Measurements from ENCODE around the gene WAPL.

Gene WAPL

DNA sequence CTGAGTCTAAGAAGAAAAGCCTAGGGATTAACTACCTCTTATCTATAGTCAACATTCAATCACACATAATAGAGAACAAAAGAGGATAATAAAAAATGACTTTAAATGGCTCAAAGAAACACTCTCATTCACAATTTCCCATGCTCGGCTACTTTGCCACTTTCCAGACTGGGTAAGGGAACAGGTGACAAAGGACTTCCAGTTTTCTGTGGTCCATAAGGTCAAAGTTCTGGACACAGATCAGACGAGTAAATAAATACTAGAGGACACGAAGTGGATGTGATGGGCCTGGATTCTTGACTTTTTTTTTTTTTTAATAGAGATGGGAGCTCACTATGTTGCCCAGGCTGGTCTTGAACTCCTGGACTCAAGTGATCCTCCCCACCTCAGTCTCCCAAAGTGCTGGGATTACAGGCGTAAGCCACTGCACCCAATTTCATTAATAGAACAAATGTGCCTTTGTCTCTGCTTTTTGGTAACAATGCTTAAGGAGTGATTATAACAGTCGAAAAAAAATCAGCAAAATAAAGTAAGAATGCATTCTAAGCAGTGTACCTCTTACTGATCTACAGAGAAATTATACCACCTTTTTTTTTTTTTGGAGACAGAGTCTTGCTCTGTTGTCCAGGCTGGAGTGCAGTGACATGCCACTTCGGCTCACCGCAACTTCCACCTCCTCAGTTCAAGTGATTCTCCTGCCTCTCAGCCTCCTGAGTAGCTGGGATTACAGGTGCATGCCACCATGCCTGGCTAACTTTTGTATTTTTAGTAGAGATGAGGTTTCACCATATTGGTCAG, 70.6 kb downstream of the WAPL start:
- Histone ChIP-seq H4K20me1 (ENCODE audit: insufficient read depth, low read length, poor library complexity, severe bottlenecking) (no peaks in the 10 kb centered on the region), H3K9me3 (ENCODE audit: insufficient read depth, low read depth, low read length) (no peaks in the 10 kb centered on the region), H3F3A (ENCODE audit: low read depth) (no peaks in the 10 kb centered on the region), H3K4me3 (ENCODE audit: low read length, poor library complexity, severe bottlenecking) (no peak overlapping the region), H3K36me3 (ENCODE audit: insufficient read depth, low read length) (peaks cover 85% of the 10 kb centered on the region; the same call in 1 of the 2 replicates), H3K79me2 (ENCODE audit: insufficient read depth, low read length) (no peaks in the 10 kb centered on the region), H3K4me2 (ENCODE audit: low read depth, low read length, poor library complexity, severe bottlenecking) (no peak overlapping the region), H3K27me3 (ENCODE audit: insufficient read depth, low read length, poor library complexity, severe bottlenecking) (no peaks in the 10 kb centered on the region), H3K9me2 (replicated peaks; ENCODE audit: low read depth, low read length) (no peaks in the 10 kb centered on the region), H3K4me1 (ENCODE audit: insufficient read depth, low read length, poor library complexity, severe bottlenecking) (no peaks in the 10 kb centered on the region), H3K9ac (ENCODE audit: low read depth, low read length, poor library complexity, severe bottlenecking) (no peak overlapping the region), H2AFZ (ENCODE audit: low read length) (no peak overlapping the region)
- TF ChIP-seq, protein P1, sequence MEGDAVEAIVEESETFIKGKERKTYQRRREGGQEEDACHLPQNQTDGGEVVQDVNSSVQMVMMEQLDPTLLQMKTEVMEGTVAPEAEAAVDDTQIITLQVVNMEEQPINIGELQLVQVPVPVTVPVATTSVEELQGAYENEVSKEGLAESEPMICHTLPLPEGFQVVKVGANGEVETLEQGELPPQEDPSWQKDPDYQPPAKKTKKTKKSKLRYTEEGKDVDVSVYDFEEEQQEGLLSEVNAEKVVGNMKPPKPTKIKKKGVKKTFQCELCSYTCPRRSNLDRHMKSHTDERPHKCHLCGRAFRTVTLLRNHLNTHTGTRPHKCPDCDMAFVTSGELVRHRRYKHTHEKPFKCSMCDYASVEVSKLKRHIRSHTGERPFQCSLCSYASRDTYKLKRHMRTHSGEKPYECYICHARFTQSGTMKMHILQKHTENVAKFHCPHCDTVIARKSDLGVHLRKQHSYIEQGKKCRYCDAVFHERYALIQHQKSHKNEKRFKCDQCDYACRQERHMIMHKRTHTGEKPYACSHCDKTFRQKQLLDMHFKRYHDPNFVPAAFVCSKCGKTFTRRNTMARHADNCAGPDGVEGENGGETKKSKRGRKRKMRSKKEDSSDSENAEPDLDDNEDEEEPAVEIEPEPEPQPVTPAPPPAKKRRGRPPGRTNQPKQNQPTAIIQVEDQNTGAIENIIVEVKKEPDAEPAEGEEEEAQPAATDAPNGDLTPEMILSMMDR (conservative IDR thresholded peaks at IDR 0.05; ENCODE audit: low read length): no peak
- TF ChIP-seq EZH2phosphoT487 (IDR thresholded peaks at IDR 0.05; ENCODE audit: borderline replicate concordance): no peak

DNA sequence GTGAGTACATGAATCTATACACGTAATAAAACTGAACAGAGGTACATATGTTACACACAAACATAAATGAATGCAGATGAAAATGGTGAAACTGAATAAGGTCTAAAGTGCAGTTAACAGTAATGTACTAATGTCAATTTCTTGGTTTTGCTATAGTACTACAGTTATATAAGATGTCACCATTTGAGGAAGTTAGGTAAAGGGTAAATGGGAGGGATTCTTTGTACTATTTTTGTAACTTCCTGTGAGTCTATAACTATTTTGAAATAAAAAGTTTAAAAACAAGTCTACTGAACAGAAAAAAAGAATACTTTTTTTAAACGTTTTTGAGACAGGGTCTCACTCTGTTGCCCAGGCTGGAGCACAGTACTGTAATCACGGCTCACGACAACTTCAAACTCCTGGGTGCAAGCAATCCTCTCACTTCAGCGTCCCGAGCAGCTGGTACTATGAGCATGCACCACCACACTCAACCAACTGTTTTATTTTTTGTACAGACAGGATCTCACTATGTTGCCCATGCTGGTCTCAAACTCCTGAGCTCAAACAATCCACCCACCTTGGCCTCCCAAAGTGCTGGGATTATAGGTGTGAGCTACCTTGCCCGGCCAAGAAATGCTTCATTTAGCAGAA, 71.5 kb downstream of the WAPL start:
- H4K20me1 ChIP-seq (ENCODE audit: insufficient read depth, low read length, poor library complexity, severe bottlenecking): no peaks in the 10 kb centered on the region
- H3K4me3 ChIP-seq (ENCODE audit: low read length, poor library complexity, severe bottlenecking): no peak overlapping the region
- H3K79me2 ChIP-seq (ENCODE audit: insufficient read depth, low read length): no peaks in the 10 kb centered on the region
- no peaks in the 10 kb centered on the region for H3F3A ChIP-seq (ENCODE audit: low read depth)
- H3K4me1 ChIP-seq (ENCODE audit: insufficient read depth, low read length, poor library complexity, severe bottlenecking): no peaks in the 10 kb centered on the region
- no peak for TF ChIP-seq EZH2phosphoT487 (IDR thresholded peaks at IDR 0.05; ENCODE audit: borderline replicate concordance)
- TF ChIP-seq, protein P1 (conservative IDR thresholded peaks at IDR 0.05; ENCODE audit: low read length): no peak
- no peaks in the 10 kb centered on the region for H3K9me3 ChIP-seq (ENCODE audit: insufficient read depth, low read depth, low read length)
- no peak overlapping the region for H3K9ac ChIP-seq (ENCODE audit: low read depth, low read length, poor library complexity, severe bottlenecking)
- H3K27me3 ChIP-seq (ENCODE audit: insufficient read depth, low read length, poor library complexity, severe bottlenecking): no peaks in the 10 kb centered on the region
- no peak overlapping the region for H3K4me2 ChIP-seq (ENCODE audit: low read depth, low read length, poor library complexity, severe bottlenecking)
- H2AFZ ChIP-seq (ENCODE audit: low read length): no peak overlapping the region
- no peaks in the 10 kb centered on the region for H3K9me2 ChIP-seq (replicated peaks; ENCODE audit: low read depth, low read length)
- H3K36me3 ChIP-seq (ENCODE audit: insufficient read depth, low read length): peaks cover 90% of the 10 kb centered on the region; the same call in 1 of the 2 replicates

DNA sequence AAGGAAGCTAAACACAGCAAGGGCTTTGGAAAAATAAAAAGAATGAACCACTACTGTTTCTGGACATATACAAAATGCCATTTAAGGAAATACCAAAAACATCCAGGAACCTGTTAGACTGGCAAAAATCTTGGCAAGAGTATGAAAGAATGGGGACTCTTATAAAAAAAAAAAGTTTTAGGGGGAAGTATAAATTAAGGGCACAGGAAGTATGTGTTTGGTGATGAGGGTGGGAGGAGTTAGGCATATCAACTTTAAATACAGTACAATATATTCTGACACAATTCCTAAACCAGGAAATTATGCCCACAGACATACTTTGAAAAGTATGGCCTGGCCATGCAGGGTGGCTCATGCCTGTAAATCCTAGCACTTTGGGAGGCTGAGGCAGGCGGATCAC, 74.2 kb downstream of the WAPL start:
- H3K9ac ChIP-seq (ENCODE audit: low read depth, low read length, poor library complexity, severe bottlenecking): no peak overlapping the region
- no peaks in the 10 kb centered on the region for H4K20me1 ChIP-seq (ENCODE audit: insufficient read depth, low read length, poor library complexity, severe bottlenecking)
- no peak overlapping the region for H3K4me3 ChIP-seq (ENCODE audit: low read length, poor library complexity, severe bottlenecking)
- no peaks in the 10 kb centered on the region for H3K9me3 ChIP-seq (ENCODE audit: insufficient read depth, low read depth, low read length)
- H3K36me3 ChIP-seq (ENCODE audit: insufficient read depth, low read length): peaks cover 97% of the 10 kb centered on the region; the same call in 1 of the 2 replicates
- H3K4me2 ChIP-seq (ENCODE audit: low read depth, low read length, poor library complexity, severe bottlenecking): no peak overlapping the region
- no peaks in the 10 kb centered on the region for H3K4me1 ChIP-seq (ENCODE audit: insufficient read depth, low read length, poor library complexity, severe bottlenecking)
- H3K9me2 ChIP-seq (replicated peaks; ENCODE audit: low read depth, low read length): no peaks in the 10 kb centered on the region
- peaks cover 4% of the 10 kb centered on the region; the same call in 1 of the 2 replicates for H3K79me2 ChIP-seq (ENCODE audit: insufficient read depth, low read length)
- no peaks in the 10 kb centered on the region for H3F3A ChIP-seq (ENCODE audit: low read depth)
- H3K27me3 ChIP-seq (ENCODE audit: insufficient read depth, low read length, poor library complexity, severe bottlenecking): no peaks in the 10 kb centered on the region
- TF ChIP-seq EZH2phosphoT487 (IDR thresholded peaks at IDR 0.05; ENCODE audit: borderline replicate concordance): no peak
- TF ChIP-seq, protein P1 (conservative IDR thresholded peaks at IDR 0.05; ENCODE audit: low read length): no peak
- H2AFZ ChIP-seq (ENCODE audit: low read length): no peak overlapping the region
